NCI-H2081 treated with DMSO at 0.1 percent for 48 hours (cell line): ENCODE measurements around the gene RNF19B.
"Not testable (repeated sequence)": the region's sequence is repeated elsewhere in the genome, so short reads cannot be mapped to it uniquely, and the experiment has no call there.

Experiments used
- DNase-seq: peaks from one replicate; lab custom pipeline; 2025; lab: John Stamatoyannopoulos, UW

The RNF19B gene, protein sequence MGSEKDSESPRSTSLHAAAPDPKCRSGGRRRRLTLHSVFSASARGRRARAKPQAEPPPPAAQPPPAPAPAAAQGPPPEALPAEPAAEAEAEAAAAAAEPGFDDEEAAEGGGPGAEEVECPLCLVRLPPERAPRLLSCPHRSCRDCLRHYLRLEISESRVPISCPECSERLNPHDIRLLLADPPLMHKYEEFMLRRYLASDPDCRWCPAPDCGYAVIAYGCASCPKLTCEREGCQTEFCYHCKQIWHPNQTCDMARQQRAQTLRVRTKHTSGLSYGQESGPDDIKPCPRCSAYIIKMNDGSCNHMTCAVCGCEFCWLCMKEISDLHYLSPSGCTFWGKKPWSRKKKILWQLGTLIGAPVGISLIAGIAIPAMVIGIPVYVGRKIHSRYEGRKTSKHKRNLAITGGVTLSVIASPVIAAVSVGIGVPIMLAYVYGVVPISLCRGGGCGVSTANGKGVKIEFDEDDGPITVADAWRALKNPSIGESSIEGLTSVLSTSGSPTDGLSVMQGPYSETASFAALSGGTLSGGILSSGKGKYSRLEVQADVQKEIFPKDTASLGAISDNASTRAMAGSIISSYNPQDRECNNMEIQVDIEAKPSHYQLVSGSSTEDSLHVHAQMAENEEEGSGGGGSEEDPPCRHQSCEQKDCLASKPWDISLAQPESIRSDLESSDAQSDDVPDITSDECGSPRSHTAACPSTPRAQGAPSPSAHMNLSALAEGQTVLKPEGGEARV

GRCh38 chr1:32964461-32965250 lies at the start of gene RNF19B:
TSS of gene RNF19B (minus strand) at chr1:32964809. CDS start at chr1:32964685, 124 bp downstream.
- peak; percentile 93 for DNase-seq

DNA sequence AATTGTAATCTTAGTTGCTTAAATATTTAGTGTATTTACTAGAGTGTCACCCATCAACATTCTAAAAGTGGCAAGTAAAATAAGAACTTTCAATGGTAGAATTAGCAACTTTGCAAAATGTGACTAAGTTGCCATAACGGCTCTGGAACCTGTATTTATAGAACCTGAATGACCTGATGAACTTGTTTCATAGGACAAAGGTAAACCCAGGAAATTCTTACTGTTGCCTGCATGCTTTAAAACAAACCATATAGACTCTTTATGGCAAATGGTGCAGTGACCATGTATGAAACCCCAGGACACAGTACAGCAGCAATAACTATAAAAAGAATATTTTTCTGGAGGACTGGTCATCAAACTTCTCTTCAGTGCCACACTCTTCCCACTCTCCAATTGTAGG lies 49.2 kb upstream of the RNF19B start:
- DNase-seq, result no peak

GRCh38 chr1:33012165-33012564 lies 47.6 kb upstream of the RNF19B start:
- no peak for DNase-seq

- DNase-seq, result no peak
These were observed 46.5 kb upstream of the RNF19B start for GRCh38 chr1:33010932-33011731.

- DNase-seq, result no peak
These were observed 45.0 kb upstream of the RNF19B start for GRCh38 chr1:33009561-33009960.

DNA sequence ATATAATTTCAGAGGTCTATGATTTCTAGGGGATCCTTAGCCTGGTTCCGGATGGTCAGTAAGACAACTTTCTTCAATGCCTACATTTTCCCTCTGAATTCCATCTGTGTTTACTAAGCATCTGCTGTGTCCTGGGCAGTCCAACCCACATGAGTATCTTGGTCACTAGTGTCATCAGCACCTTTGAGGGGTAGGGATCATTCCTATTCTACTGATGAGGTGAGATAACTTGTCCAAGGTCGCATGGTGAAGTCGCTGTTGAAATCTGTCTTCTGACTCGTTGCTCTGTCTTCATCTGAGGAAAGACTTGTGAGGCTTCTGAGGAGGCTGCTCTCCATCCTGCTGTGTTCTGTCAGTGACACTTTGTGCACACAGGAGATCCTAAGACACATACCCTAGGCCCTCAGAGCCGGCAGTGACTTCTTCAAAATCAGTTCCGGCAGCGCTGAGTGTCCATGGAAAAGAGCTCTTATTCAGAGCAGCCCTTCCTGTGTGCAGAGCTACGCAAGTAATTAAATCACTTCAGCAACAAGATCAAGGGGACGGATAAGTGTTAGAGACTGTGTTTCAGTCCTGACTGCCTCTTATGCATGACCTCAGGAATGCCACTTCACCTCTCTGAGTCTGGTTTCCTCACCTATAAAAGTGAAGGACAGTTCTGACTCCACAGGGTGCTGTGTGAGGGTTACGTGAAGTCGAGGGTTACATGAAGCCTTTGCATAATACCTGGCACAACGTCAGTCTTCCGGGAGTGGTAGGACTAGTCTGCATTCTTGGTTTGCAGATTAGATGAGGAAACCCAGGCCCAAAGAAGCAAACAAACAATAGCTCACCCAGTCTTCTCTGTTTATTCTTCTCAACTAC lies 43.7 kb upstream of the RNF19B start:
- no peak for DNase-seq

DNA sequence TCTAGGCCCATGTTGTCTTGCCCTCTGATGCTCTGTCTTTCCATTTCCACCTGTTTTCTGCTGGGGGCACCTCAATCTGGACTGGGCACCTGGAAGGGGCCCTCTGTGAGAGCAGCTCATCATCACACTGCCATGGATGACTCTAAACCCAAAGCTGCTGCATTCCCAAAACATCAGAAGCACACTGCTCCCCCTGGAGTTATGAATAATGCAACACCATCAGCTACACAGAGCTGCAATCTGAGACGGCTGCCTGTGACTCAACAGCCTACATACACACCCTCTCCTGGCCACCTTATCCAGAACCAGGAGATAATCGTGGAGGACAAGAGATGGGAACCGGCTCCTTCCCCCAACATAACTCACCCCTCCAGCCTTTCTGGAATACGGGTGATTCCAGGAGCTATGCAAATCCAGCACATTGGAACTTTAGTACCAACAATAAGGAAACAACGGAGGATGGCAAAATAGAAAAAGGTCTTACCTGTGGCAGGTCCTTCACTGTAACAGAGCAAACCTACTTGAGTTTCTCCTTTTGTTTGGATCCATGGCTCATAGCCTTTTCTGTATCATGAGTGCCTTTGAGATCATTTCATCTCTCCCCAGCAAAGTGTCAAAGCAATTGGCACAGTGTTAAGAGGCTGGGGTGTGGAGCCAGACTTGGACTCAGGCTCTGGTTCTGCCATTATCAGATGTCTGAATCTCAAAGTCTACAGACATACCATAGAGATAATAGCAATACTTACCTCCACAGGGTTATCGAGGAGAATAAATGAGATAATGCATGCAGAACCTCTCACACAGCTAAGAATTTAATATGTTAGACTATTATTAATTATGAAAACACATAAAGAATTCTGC lies 42.8 kb upstream of the RNF19B start:
- DNase-seq, result no peak

GRCh38 chr1:33005838-33006421 lies 41.3 kb upstream of the RNF19B start:
- no peak for DNase-seq

GRCh38 chr1:33005117-33005837 lies 40.7 kb upstream of the RNF19B start:
- no peak for DNase-seq

GRCh38 chr1:33004613-33005012 lies 40.0 kb upstream of the RNF19B start:
- no peak for DNase-seq

- no peak for DNase-seq
These were observed 39.0 kb upstream of the RNF19B start for GRCh38 chr1:33003657-33004056.

DNA sequence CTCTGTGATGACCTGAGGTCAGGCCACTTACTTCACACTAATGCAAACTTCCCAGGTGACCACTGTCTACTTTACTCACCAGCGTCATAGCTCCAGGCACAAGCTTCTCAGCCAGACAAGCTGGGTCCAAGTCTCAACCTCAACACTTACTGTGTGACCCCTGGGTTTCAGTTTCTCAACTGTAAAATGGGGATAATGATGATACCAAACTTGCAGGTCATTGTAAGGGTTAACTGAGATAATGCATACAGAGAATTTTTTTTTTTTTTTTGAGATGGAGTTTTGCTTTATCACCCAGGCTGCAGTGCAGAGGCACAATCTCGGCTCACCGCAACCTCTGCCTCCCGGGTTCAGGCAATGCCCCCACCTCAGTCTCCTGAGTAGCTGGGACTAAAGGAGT lies 37.4 kb upstream of the RNF19B start:
- DNase-seq, result no peak

- no peak for DNase-seq
These were observed 36.7 kb upstream of the RNF19B start for GRCh38 chr1:33001282-33001681.

DNA sequence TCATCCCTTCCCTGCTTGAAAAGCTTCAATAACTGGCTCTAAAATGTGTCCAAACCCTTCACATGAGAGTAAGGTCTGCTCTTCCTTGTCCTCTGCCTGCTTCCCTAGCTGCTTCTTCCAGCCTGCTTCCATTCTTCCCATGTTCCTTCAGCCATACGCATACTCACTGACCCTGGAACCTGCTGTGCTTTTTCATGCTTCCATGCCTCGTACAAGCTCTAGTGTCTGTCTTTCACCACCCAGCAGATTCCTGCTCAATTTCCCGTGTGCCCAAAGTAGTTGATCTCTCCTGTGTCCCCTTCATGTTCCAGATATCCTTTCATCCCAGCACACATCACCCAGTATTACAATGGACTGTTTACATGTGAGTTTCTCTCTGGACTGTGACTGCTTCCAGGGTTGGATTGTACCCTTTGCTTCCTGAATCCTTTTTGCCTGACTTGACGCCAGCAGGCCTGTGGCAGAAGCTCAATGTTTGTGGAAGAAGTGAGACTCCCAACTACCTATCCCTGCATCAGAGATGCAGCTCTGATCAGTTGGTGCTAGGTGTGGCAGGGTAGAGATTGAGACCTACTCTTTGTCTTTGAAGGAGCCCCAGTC lies 35.9 kb upstream of the RNF19B start:
- no peak for DNase-seq

GRCh38 chr1:32998997-32999396 lies 34.4 kb upstream of the RNF19B start:
- no peak for DNase-seq

- no peak for DNase-seq
These were observed 33.5 kb upstream of the RNF19B start for GRCh38 chr1:32998064-32998463.

GRCh38 chr1:32997381-32997891 lies 32.8 kb upstream of the RNF19B start:
- DNase-seq, result no peak

GRCh38 chr1:32993324-32993636 lies 28.7 kb upstream of the RNF19B start:
- DNase-seq, result not testable (repeated sequence)
